HL-60 (cell line): ENCODE measurements around the gene AGMO.

Experiments
- DNase-seq, 2 experiments: peaks; one replicate each; pipeline ENCODE4 v3.0.0-alpha.2; 2010 to 2020; ENCODE audit warnings: low read depth in 1 of 2, low spot score in 1 of 2
- H3K27ac ChIP-seq: fragments of 250-450 bp; sonication (Bioruptor Pico); replicated peaks from 2 replicates; pipeline ENCODE4 v1.5.1; 2020; ENCODE audit warnings: mild to moderate bottlenecking, moderate library complexity
- H3K27me3 ChIP-seq: fragments of 250-450 bp; sonication (Bioruptor Pico); 2 replicates; pipeline ENCODE4 v1.5.1; 2021; ENCODE audit warnings: mild to moderate bottlenecking, moderate library complexity; ENCODE audit not compliant: insufficient read depth, poor library complexity, severe bottlenecking
- H3K4me3 ChIP-seq: replicated peaks from 2 replicates; pipeline ENCODE4 v1.5.1; 2011; ENCODE audit warnings: mild to moderate bottlenecking, control low read depth, low read length; ENCODE audit not compliant: insufficient read depth
- GABPA ChIP-seq: IDR thresholded peaks from 2 replicates; pipeline ENCODE4 v1.6.1; 2012; ENCODE audit warnings: low read depth
- POLR2AphosphoS5 ChIP-seq: IDR thresholded peaks from 2 replicates; pipeline ENCODE4 v1.6.1; 2012; ENCODE audit warnings: low read depth
- REST ChIP-seq: IDR thresholded peaks from 2 replicates; pipeline ENCODE4 v1.6.1; 2012; ENCODE audit warnings: low read depth; ENCODE audit not compliant: insufficient replicate concordance
- SPI1 ChIP-seq: IDR thresholded peaks from 2 replicates; pipeline ENCODE4 v1.6.1; 2012; ENCODE audit warnings: low read depth, mild to moderate bottlenecking, borderline replicate concordance
- TF ChIP-seq, protein P1 (sequence below): IDR thresholded peaks from one replicate; pipeline ENCODE4 v1.5.1; 2011; ENCODE audit warnings: low read length, control low read depth, inconsistent platforms; ENCODE audit not compliant: insufficient read depth

The AGMO gene

GRCh38 chr7:15446280-15446679, 115.5 kb downstream of the AGMO start:
- TF ChIP-seq SPI1 (no peak), POLR2AphosphoS5 (no peak), GABPA (no peak), REST (no peak)
- TF ChIP-seq, protein P1, sequence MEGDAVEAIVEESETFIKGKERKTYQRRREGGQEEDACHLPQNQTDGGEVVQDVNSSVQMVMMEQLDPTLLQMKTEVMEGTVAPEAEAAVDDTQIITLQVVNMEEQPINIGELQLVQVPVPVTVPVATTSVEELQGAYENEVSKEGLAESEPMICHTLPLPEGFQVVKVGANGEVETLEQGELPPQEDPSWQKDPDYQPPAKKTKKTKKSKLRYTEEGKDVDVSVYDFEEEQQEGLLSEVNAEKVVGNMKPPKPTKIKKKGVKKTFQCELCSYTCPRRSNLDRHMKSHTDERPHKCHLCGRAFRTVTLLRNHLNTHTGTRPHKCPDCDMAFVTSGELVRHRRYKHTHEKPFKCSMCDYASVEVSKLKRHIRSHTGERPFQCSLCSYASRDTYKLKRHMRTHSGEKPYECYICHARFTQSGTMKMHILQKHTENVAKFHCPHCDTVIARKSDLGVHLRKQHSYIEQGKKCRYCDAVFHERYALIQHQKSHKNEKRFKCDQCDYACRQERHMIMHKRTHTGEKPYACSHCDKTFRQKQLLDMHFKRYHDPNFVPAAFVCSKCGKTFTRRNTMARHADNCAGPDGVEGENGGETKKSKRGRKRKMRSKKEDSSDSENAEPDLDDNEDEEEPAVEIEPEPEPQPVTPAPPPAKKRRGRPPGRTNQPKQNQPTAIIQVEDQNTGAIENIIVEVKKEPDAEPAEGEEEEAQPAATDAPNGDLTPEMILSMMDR: no peak
- H3K4me3 ChIP-seq: no peak overlapping the region
- H3K27ac ChIP-seq: no peak overlapping the region
- DNase-seq: no peak
- H3K27me3 ChIP-seq: no peaks in the 10 kb centered on the region

- no peak overlapping the region for H3K27ac ChIP-seq
- TF ChIP-seq REST (no peak), POLR2AphosphoS5 (no peak), GABPA (no peak), SPI1 (no peak)
- TF ChIP-seq, protein P1: no peak
- DNase-seq: no peak
- no peak overlapping the region for H3K4me3 ChIP-seq
- no peaks in the 10 kb centered on the region for H3K27me3 ChIP-seq
Measured at GRCh38 chr7:15441915-15442314, 119.9 kb downstream of the AGMO start.

DNA sequence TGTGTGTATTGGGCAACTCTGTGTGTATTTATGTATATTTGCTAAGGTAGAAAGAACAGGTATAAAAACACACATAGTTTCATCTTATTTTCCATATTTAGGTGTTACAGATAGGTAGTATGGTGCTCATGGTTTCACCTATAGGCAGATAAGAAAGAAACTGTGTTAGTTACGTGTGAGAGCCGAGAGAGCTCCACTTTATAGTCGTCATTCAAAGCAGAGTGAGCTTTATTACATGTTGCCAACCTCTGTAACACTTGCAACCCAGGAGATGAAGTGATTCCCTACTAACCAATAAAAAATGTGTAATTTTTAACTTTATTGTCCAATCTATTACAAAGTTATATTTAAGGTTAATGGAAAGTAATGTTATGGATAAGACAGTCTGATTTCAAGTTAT, 121.3 kb downstream of the AGMO start:
- TF ChIP-seq, protein P1: no peak
- TF ChIP-seq POLR2AphosphoS5 (no peak), REST (no peak), SPI1 (no peak), GABPA (no peak)
- no peak for DNase-seq
- Histone ChIP-seq H3K27me3 (no peaks in the 10 kb centered on the region), H3K27ac (no peak overlapping the region), H3K4me3 (no peak overlapping the region)
